Effector CD4-positive, alpha-beta T cell (primary cell): ENCODE data around the gene GNB2.
"Not testable (repeated sequence)": the region's sequence is repeated elsewhere in the genome, so short reads cannot be mapped to it uniquely, and the experiment has no call there.

ENCODE experiments used
- DNase-seq: peaks from one replicate; pipeline ENCODE4 v3.0.0-alpha.2; 2020

Gene GNB2

DNA sequence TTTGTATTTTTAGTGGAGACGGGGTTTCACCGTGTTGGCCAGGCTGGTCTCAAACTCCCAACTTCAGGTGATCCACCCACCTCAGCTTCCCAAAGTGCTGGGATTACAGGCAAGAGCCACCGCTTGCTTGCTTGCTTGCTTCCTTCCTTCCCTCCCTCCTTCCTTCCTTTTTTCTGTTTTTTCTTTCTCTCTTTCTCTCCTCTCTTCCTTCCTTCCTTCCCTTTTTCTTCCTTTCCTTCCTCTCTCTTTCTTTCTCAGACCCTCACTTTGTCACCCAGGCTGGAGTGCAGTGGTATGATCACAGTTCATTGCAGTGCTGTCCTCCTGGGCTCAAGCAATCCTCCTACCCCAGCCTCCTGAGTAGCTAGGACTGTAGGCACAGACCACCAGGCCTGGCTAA, 27.5 kb downstream of the GNB2 start:
- not testable (repeated sequence) for DNase-seq

GRCh38 chr7:100705320-100705752, 31.8 kb downstream of the GNB2 start:
- DNase-seq, result peak; percentile 60

DNA sequence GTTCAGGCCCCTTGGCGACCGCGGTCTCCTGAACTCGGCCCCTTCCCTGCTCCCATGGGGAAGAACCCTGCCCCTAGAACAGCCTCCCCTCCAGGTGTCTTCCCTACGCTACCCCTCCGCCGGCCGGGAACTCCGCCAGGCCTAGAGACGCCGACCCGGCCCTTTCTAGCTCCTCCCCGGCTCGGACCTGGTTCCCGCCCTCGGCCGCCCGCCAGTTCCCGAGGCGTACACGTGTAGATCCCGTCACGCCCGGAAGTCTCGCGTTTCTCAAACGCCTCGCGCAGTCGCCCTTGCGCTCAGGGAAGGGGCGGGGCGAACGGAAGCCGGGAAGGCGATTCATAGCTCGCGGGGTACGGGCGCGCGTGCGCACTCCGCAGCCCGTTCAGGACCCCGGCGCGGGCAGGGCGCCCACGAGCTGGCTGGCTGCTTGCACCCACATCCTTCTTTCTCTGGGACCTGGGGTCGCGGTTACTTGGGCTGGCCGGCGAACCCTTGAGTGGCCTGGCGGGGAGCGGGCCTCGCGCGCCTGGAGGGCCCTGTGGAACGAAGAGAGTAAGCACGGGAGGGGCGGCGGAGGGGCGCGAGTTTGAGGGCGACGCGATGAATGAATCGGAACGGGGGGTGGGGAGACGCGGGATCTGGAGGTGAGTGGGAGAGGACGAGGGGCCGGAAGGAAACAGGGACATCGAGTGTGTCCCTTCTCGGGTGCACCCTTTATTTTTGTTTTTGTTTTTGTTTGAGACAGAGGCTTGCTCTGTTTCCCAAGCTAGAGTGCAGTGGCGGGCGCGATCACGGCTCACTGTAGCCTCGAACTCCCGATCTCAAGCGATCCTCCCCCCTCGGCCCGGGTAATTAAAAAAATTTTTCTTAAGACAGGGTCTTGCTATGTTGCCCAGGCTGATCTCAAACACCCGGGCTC, 32.5 kb downstream of the GNB2 start, which contains the start of gene POP7:
Gene POP7, plus strand, starts transcription at position 369 of the 919 bp plus-strand sequence. CDS start 710 bp downstream, outside the sequence.
- DNase-seq, result peak; percentile 98

DNA sequence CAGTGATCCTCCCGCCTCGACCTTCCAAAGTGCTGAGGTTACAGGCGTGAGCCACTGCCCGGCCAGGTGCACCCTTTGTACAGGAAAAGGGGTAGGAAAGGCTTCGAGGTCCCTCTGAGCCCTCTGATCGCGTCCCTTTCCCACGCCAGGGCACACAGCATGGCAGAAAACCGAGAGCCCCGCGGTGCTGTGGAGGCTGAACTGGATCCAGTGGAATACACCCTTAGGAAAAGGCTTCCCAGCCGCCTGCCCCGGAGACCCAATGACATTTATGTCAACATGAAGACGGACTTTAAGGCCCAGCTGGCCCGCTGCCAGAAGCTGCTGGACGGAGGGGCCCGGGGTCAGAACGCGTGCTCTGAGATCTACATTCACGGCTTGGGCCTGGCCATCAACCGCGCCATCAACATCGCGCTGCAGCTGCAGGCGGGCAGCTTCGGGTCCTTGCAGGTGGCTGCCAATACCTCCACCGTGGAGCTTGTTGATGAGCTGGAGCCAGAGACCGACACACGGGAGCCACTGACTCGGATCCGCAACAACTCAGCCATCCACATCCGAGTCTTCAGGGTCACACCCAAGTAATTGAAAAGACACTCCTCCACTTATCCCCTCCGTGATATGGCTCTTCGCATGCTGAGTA, 33.3 kb downstream of the GNB2 start:
- DNase-seq, result no peak

GRCh38 chr7:100708395-100708794, 34.9 kb downstream of the GNB2 start:
- no peak for DNase-seq

DNA sequence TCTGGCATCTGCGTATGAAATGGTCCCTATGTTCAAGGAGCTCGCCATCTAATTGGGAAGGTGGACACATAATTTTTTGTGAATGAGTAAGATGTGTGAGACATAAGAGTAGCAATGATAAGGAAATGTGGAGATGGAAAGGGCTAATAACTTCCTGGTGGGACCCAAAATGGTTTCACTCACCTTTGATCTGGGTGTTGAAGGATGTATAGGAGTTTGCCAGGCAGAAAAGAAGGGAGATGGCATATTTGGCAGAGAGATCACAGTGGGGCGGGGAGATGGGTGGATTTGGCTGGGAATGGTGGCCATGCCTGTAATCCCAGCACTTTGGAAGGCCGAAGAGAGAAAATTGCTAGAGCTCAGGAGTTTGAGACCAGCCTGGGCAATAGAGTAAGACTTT, 36.9 kb downstream of the GNB2 start:
- no peak for DNase-seq

GRCh38 chr7:100711369-100711768, 37.8 kb downstream of the GNB2 start:
- no peak for DNase-seq

DNA sequence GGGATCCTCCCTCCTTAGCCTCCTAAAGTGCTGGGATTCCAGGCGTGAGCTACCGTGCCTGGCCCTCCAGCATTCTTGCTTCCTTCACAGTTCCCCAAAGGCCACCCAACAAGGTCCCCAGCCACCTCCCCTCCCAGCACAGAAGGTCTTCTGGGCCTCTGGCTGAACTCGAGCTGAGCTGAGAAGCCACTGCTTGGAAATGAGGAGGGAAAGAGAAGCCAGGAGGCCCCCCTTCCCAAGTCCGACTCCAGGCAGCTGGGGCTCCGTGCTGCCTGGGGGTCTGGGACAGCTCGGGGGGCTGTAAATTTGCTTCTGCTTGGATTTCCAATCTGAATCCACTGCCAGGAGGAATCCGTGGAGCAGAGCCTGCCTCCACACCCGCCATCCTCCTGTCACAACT, 41.2 kb downstream of the GNB2 start:
- no peak for DNase-seq

DNA sequence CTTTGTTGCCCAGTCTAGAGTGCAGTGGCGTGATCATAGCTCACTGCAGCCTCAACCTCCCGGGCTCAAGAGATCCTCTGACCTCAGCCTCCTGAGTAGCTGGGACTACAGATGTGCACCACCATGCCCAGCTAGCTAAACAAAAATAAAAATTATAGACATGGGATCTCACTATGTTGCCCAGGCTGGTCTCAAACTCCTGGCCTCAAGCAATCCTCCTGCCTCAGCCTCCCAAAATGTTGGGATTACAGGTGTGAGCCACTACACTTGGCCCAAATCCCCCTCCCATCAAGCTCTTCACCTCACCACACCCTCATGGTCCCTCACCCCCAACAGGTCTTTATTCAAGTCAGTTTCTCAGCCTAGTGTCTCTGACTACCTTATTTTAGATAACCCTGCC, 43.5 kb downstream of the GNB2 start:
- DNase-seq, result not testable (repeated sequence)

GRCh38 chr7:100719523-100720278, 46.2 kb downstream of the GNB2 start:
- DNase-seq, result no peak

DNA sequence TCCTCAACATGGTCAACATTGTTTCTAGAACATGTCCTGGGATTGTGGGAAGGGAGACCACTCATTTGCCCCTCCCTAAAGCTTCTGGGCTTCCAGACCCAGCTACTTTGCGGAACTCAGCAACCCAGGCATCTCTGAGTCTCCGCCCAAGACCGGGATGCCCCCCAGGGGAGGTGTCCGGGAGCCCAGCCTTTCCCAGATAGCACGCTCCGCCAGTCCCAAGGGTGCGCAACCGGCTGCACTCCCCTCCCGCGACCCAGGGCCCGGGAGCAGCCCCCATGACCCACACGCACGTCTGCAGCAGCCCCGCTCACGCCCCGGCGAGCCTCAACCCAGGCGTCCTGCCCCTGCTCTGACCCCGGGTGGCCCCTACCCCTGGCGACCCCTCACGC, 46.7 kb downstream of the GNB2 start, which contains the start of gene EPO:
Gene EPO, plus strand, starts transcription at position 190 of the 392 bp plus-strand sequence. CDS start 513 bp downstream, outside the sequence.
- no peak for DNase-seq

DNA sequence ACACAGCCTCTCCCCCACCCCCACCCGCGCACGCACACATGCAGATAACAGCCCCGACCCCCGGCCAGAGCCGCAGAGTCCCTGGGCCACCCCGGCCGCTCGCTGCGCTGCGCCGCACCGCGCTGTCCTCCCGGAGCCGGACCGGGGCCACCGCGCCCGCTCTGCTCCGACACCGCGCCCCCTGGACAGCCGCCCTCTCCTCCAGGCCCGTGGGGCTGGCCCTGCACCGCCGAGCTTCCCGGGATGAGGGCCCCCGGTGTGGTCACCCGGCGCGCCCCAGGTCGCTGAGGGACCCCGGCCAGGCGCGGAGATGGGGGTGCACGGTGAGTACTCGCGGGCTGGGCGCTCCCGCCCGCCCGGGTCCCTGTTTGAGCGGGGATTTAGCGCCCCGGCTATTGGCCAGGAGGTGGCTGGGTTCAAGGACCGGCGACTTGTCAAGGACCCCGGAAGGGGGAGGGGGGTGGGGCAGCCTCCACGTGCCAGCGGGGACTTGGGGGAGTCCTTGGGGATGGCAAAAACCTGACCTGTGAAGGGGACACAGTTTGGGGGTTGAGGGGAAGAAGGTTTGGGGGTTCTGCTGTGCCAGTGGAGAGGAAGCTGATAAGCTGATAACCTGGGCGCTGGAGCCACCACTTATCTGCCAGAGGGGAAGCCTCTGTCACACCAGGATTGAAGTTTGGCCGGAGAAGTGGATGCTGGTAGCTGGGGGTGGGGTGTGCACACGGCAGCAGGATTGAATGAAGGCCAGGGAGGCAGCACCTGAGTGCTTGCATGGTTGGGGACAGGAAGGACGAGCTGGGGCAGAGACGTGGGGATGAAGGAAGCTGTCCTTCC, 47.3 kb downstream of the GNB2 start:
- DNase-seq, result no peak

DNA sequence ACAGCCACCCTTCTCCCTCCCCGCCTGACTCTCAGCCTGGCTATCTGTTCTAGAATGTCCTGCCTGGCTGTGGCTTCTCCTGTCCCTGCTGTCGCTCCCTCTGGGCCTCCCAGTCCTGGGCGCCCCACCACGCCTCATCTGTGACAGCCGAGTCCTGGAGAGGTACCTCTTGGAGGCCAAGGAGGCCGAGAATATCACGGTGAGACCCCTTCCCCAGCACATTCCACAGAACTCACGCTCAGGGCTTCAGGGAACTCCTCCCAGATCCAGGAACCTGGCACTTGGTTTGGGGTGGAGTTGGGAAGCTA, 47.9 kb downstream of the GNB2 start:
- DNase-seq, result no peak

DNA sequence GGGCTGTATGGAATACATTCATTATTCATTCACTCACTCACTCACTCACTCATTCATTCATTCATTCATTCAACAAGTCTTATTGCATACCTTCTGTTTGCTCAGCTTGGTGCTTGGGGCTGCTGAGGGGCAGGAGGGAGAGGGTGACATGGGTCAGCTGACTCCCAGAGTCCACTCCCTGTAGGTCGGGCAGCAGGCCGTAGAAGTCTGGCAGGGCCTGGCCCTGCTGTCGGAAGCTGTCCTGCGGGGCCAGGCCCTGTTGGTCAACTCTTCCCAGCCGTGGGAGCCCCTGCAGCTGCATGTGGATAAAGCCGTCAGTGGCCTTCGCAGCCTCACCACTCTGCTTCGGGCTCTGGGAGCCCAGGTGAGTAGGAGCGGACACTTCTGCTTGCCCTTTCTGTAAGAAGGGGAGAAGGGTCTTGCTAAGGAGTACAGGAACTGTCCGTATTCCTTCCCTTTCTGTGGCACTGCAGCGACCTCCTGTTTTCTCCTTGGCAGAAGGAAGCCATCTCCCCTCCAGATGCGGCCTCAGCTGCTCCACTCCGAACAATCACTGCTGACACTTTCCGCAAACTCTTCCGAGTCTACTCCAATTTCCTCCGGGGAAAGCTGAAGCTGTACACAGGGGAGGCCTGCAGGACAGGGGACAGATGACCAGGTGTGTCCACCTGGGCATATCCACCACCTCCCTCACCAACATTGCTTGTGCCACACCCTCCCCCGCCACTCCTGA, 49.1 kb downstream of the GNB2 start:
- no peak for DNase-seq

GRCh38 chr7:100723732-100724275, 50.3 kb downstream of the GNB2 start:
- no peak for DNase-seq

DNA sequence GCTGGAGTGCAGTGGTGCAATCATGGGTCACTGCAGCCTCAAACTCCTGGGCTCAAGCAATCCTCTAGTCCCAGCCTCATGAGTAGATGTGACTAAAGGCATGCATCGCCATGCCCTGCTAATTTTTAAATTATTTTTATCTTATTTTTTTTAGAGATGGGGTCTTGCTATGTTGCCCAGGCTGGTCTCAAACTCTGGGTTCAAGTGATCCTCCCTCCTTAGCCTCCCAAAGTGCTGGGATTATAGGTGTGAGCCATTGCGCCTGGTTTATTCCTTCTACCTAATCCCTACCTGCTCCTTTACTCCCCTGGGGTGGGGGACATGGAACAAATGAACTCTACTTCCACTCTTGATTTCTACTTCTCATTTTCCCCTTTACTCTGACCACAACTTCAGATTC, 50.8 kb downstream of the GNB2 start:
- DNase-seq, result not testable (repeated sequence)

GRCh38 chr7:100726996-100727761, 53.6 kb downstream of the GNB2 start:
- no peak for DNase-seq

- DNase-seq, result no peak
Observed at GRCh38 chr7:100728196-100728595, 54.7 kb downstream of the GNB2 start.
